ENCODE data around the gene TMEM178B. TPM values are rescaled to one million over a fixed set of nuclear protein-coding genes. Genes with fewer than 3 reads are reported as not detected.

TMEM178B gene
- total and polyA plus RNA-seq, 10 of the 15 experiments (the other 5 are each of a cell fraction or from before 2014, with no cell fraction given): 0.01 to 1.1 (median 0.04) TPM; not detected in 2

DNA sequence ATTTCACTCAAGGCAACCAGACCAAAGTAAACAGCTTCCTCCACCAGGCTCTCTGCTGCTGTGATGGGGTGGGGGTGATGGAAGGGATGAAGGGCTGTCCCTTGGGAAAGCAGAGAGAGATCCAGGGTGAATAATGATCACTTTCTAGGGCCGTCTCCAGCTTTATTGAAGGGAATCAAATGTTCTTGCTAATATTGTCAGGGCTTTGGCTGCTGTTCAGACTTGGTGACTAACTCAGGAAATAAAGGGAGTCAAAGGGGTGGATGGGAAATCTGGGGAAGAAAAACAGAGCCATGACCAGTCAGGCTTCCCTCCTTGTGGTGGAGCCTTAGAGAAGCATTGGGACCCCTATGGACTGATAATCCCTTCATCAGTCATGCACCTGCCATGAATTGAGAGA lies 281.2 kb downstream of the TMEM178B start:
- no peaks in the 10 kb centered on the region for H3K36me3 ChIP-seq (ENCODE audit: control insufficient read depth in 2 of 2, insufficient read depth in 2 of 2, low read length in 1 of 2)
- intact Hi-C loops (cut with micrococcal nuclease; ENCODE audit: unreplicated experiment) (no loop called here), in situ Hi-C loops (cut with MboI) (no loop called here)
- RAD21 ChIA-PET (ENCODE audit: unreplicated experiment): no interaction called here
- no peaks in the 10 kb centered on the region for H3K4me1 ChIP-seq (ENCODE audit: control insufficient read depth, insufficient read depth, low read length)
- H2AFZ ChIP-seq (ENCODE audit: control insufficient read depth, low read depth, low read length): no peak overlapping the region
- FAIRE-seq (no peak), DNase-seq (ENCODE audit: low read depth, low spot score) (no peak), ATAC-seq (no peak)
- CTCF ChIA-PET: no interaction called here
- SMC1A ChIA-PET (ENCODE audit: uncharacterized antibody, unreplicated experiment): interaction anchor here (0.5 kb wide), 1 partner anchor 64 kb away, joined by 3 read pairs; no protein-coding TSS in a partner anchor
- 0% methylated on average over 1 of the region's 1 CpG for WGBS (ENCODE audit: insufficient coverage, insufficient replicate concordance, low lambda C conversion rate, missing lambda C conversion rate)
- no peaks in the 10 kb centered on the region for H4K20me1 ChIP-seq (ENCODE audit: control insufficient read depth, insufficient read depth)
- H3K4me3 ChIP-seq: no peak overlapping the region
- no TSS peak for BruUV-seq (replicated peaks)
- H3K9ac ChIP-seq (ENCODE audit: control insufficient read depth, insufficient read depth, low read length): no peak overlapping the region
- H3K27ac ChIP-seq (ENCODE audit: control insufficient read depth, insufficient read depth): no peak overlapping the region
- H3K27me3 ChIP-seq (replicated peaks in 1 of 2; ENCODE audit: control insufficient read depth in 2 of 2, insufficient read depth in 2 of 2, low read length in 1 of 2): peaks cover 0 to 2% of the 10 kb centered on the region in 2 experiments; a peak in 1 of 4 replicates
- no peaks in the 10 kb centered on the region for H3K79me2 ChIP-seq (ENCODE audit: control insufficient read depth, insufficient read depth, low read length)
- H3K9me3 ChIP-seq (replicated peaks; ENCODE audit: control insufficient read depth, insufficient read depth, low read length): no peaks in the 10 kb centered on the region; the same call in 2 of the 3 replicates
- POLR2A ChIA-PET: no interaction called here
- no peak overlapping the region for H3K4me2 ChIP-seq (ENCODE audit: control insufficient read depth, insufficient read depth)
- TF ChIP-seq RAD21 (IDR thresholded peaks at IDR 0.05; ENCODE audit: insufficient read depth, low read depth, low read length): no peak
- TF ChIP-seq ZBED1 (IDR thresholded peaks at IDR 0.05; ENCODE audit: borderline replicate concordance): no peak
- TF ChIP-seq MEF2A (IDR thresholded peaks at IDR 0.05; ENCODE audit: insufficient read depth, low read depth, low read length): no peak
- TF ChIP-seq RFX5 (IDR thresholded peaks at IDR 0.05; ENCODE audit: low read depth, low read length): no peak
- TF ChIP-seq ETV6 (conservative IDR thresholded peaks at IDR 0.05 in 1 of 2, IDR thresholded peaks at IDR 0.05 in 1 of 2; ENCODE audit: borderline replicate concordance in 1 of 2, low read depth in 1 of 2): no peak
- no peak for TF ChIP-seq HCFC1 (IDR thresholded peaks at IDR 0.05; ENCODE audit: low read length)
- no peak for TF ChIP-seq CREB1 (IDR thresholded peaks at IDR 0.05; ENCODE audit: low read depth)

DNA sequence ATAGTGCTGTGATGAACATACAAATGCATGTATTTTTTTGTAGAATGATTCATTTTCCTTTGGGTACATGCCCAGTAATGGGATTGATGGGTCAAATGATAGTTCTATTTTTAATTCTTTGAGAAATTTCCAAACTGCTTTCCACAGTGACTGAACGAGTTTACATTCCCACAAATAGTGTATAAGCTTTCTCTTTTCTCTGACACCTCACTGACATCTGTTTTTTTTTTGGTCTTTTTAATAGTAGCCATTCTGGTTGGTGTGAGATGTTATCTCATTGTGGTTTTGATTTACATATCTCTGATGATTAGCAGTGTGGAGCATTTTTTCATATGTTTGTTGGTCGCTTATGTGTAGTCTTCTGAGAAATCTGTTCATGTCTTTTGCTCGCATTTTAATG lies 282.3 kb downstream of the TMEM178B start:
- ChIA-PET CTCF (interaction anchor here (0.6 kb wide), 1 partner anchor 86 kb away, joined by 3 read pairs; no protein-coding TSS in a partner anchor), RAD21 (ENCODE audit: unreplicated experiment) (no interaction called here), POLR2A (no interaction called here), SMC1A (ENCODE audit: uncharacterized antibody, unreplicated experiment) (no interaction called here)
- Histone ChIP-seq H3K36me3 (ENCODE audit: control insufficient read depth in 2 of 2, insufficient read depth in 2 of 2, low read length in 1 of 2) (no peaks in the 10 kb centered on the region), H3K9ac (ENCODE audit: control insufficient read depth, insufficient read depth, low read length) (no peak overlapping the region), H3K27ac (ENCODE audit: control insufficient read depth, insufficient read depth) (no peak overlapping the region), H2AFZ (ENCODE audit: control insufficient read depth, low read depth, low read length) (no peak overlapping the region), H3K4me2 (ENCODE audit: control insufficient read depth, insufficient read depth) (no peak overlapping the region), H3K4me3 (no peak overlapping the region), H3K4me1 (ENCODE audit: control insufficient read depth, insufficient read depth, low read length) (no peaks in the 10 kb centered on the region), H3K27me3 (replicated peaks in 1 of 2; ENCODE audit: control insufficient read depth in 2 of 2, insufficient read depth in 2 of 2, low read length in 1 of 2) (peaks cover 0 to 2% of the 10 kb centered on the region in 2 experiments; a peak in 1 of 4 replicates), H4K20me1 (ENCODE audit: control insufficient read depth, insufficient read depth) (no peaks in the 10 kb centered on the region), H3K9me3 (replicated peaks; ENCODE audit: control insufficient read depth, insufficient read depth, low read length) (no peaks in the 10 kb centered on the region; the same call in 2 of the 3 replicates), H3K79me2 (ENCODE audit: control insufficient read depth, insufficient read depth, low read length) (no peaks in the 10 kb centered on the region)
- FAIRE-seq (no peak), ATAC-seq (no peak), DNase-seq (ENCODE audit: low read depth, low spot score) (no peak)
- in situ Hi-C loops (cut with MboI): no loop called here
- intact Hi-C loops (cut with micrococcal nuclease; ENCODE audit: unreplicated experiment): no loop called here
- BruUV-seq (replicated peaks): no TSS peak
- TF ChIP-seq, protein P1, sequence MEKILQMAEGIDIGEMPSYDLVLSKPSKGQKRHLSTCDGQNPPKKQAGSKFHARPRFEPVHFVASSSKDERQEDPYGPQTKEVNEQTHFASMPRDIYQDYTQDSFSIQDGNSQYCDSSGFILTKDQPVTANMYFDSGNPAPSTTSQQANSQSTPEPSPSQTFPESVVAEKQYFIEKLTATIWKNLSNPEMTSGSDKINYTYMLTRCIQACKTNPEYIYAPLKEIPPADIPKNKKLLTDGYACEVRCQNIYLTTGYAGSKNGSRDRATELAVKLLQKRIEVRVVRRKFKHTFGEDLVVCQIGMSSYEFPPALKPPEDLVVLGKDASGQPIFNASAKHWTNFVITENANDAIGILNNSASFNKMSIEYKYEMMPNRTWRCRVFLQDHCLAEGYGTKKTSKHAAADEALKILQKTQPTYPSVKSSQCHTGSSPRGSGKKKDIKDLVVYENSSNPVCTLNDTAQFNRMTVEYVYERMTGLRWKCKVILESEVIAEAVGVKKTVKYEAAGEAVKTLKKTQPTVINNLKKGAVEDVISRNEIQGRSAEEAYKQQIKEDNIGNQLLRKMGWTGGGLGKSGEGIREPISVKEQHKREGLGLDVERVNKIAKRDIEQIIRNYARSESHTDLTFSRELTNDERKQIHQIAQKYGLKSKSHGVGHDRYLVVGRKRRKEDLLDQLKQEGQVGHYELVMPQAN (conservative IDR thresholded peaks at IDR 0.05): no peak
- TF ChIP-seq CBX5 (IDR thresholded peaks at IDR 0.05; ENCODE audit: low read depth): no peak
- TF ChIP-seq CBX3 (IDR thresholded peaks at IDR 0.05; ENCODE audit: borderline replicate concordance, low read depth): no peak
- no peak for TF ChIP-seq ELK1 (IDR thresholded peaks at IDR 0.05; ENCODE audit: low read depth, low read length)
- no peak for TF ChIP-seq SPI1 (IDR thresholded peaks at IDR 0.05; ENCODE audit: borderline replicate concordance, insufficient read depth, low read depth, low read length)
- WGBS (ENCODE audit: insufficient coverage, insufficient replicate concordance, low lambda C conversion rate, missing lambda C conversion rate): 10% methylated on average over 3 of the region's 3 CpGs

All from GM12878 (cell line).